Measurements from ENCODE around the gene CD151.

CD151 gene

GRCh38 chr11:871472-871871 is 38.7 kb downstream of the CD151 start:
- DNase-seq (ENCODE audit: low read depth) = no peak

- no peak for DNase-seq (ENCODE audit: low read depth)
These were observed 40.0 kb downstream of the CD151 start for GRCh38 chr11:872799-873198.

GRCh38 chr11:873706-874105 is 41.0 kb downstream of the CD151 start:
- DNase-seq (ENCODE audit: low read depth) = no peak

- no peak for DNase-seq (ENCODE audit: low read depth)
These were observed 42.5 kb downstream of the CD151 start for GRCh38 chr11:875203-875602.

- DNase-seq (ENCODE audit: low read depth) = no peak
These were observed 43.1 kb downstream of the CD151 start for GRCh38 chr11:875769-876301.

- DNase-seq (ENCODE audit: low read depth) = no peak
These were observed 43.8 kb downstream of the CD151 start for GRCh38 chr11:876545-876944.

GRCh38 chr11:877565-877964 is 44.8 kb downstream of the CD151 start:
- no peak for DNase-seq (ENCODE audit: low read depth)

- no peak for DNase-seq (ENCODE audit: low read depth)
These were observed 47.7 kb downstream of the CD151 start for GRCh38 chr11:880447-880846.

- no peak for DNase-seq (ENCODE audit: low read depth)
These were observed 49.8 kb downstream of the CD151 start for GRCh38 chr11:882596-882995.

- no peak for DNase-seq (ENCODE audit: low read depth)
These were observed 50.8 kb downstream of the CD151 start for GRCh38 chr11:883527-883926.

- DNase-seq (ENCODE audit: low read depth) = no peak
These were observed 51.9 kb downstream of the CD151 start for GRCh38 chr11:884578-885070.

GRCh38 chr11:886568-886967 is 53.8 kb downstream of the CD151 start:
- DNase-seq (ENCODE audit: low read depth) = no peak

- no peak for DNase-seq (ENCODE audit: low read depth)
These were observed 54.8 kb downstream of the CD151 start for GRCh38 chr11:887589-887988.
